Activated T-cell treated with anti-CD3 and anti-CD28 coated beads for 1 hour (primary cell): ENCODE data around the gene CIPC.

Source experiments
- DNase-seq: peaks from one replicate; pipeline ENCODE4 v3.0.0-alpha.2; 2020; ENCODE audit warnings: low read depth

CIPC gene

DNA sequence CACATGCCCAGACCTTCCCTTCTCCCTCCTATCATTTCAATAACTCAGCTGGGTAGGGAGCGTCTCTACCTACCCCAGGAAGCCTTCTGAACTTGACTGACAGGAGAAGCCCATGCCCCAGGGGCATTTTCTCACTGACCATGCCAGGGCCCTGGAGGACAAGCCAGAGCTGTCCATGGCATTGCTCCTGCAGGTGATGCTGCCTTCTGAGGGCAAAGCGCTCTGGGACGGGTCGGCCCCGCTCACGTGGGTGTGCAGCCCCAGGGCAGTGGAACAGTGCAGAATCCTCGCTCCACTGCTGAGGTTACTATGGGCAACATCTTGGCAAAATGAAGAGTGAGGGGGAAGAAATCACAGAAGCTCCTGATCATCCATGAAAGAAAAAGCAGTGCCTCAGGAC lies 28.5 kb upstream of the CIPC start:
- DNase-seq, result no peak

DNA sequence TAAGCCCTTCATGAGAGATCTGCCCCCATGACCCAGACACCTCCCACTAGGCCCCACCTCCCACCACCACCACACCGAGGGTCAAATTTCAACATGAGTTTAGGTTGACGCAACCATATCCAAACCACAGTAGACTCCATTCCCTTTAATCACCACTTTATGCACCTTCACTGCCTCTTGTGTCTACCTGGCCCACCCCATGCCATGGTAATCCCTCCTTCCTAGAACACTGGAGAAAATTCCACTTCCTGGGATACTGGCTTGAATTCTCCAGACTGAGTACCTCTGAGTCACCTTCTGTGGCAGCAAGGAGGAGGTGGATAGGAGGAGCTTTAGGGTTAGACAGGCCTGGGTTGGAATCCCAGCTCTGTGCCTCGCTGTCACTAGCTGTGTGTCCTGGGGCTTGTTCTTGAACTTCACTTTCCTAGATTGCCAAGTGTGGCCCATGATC lies 26.1 kb upstream of the CIPC start:
- DNase-seq, result no peak

DNA sequence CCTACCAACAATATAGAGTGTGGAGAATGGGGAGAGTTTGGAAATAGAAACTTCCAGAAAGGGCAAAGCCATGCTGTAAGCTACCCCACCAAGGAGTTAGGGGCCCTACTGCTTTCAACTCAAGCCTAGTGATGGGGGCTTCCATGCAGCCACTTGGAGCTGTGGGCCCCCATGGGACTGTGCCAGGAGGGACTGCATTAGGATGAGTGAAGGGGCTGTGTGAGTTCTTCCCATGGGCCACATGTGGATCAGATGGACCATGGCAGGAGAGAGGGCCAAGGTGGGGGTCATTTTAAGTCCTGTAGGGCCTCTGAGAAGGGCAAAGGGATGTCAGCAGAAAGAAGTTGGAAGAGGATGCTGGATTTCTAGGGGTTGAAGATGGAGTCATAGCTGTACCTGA lies 23.1 kb upstream of the CIPC start:
- no peak for DNase-seq

DNA sequence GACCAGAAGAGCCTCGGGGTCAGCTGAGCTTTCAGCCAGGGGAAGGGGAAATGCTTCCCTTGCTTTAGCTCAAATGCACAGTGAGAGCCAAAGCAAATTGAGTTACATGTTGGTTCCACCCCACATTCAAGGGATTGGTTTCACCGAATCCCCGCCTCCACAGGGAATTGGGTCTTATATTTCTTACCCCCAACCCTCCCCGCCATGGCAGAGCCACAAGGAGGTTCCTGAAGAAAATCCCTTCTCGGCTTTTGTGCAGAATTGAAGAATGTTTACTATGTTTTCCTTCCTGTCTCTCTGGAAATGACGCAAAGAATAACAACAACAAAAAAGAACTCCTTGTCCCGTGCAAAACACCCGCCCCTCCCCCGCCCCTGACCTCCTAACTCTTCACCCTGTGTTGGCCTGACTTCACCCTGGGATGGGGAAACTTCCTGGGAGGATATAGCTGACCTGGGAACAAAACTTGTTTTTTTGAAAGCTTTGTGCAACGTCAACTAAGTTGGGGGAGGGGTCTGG lies 21.9 kb upstream of the CIPC start:
- DNase-seq, result no peak

DNA sequence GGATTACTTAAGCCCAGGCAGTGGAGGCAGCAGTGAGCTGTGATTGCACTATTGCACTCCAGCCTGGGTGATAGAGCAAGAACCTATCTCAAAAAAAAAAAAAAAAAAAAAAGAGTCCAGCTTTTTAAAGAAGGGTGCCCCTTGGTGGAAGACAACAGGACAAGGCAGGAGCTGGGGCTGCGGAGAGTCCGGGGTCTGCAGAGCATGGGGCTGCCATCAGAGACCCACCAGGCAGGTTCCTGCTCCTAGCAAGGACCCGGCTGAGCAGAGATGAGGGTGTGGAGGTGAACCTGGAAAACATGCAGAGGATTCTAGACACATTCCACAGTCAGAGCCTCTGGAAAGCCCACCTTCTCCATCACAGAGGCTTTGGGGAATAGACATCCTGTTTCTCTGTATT lies 21.0 kb upstream of the CIPC start:
- DNase-seq, result no peak

DNA sequence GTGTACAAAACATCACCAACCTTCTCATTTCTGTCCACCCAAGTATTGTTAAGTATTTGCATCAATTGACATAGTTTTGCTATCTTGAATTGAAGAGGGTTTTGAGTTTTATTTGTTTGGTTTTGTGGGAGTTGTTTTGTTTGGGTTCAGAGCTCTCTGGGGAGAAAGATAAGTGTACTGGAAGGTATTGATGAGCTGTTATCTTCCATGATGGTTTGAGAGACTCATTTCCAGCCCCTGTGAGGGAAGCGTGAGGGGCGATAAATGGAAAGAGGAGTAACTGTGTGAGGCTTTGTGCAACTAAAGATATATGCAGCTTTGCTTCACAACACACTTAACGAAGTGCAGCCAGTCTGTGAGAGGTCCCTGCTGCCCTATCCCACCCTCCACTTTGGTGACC lies 15.7 kb upstream of the CIPC start:
- no peak for DNase-seq

DNA sequence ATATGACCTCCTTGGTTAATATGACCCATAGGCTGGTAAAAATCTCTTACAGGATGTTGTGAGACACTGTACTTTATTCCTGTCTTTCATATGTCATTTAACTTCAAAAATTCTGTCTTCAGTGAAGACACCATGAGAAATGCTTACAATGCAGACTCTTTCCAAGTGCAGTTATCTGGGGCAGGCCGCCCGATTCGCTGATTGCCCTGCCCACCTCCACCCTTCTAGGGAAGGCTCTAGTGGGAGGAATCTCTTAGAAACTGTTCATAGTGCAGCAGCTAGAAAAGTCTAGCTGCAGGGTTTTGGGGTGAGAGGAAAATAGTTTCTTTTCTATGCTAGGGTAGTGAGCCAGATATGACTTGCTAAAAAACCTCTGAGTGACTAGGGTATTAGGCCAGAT lies 15.0 kb upstream of the CIPC start:
- DNase-seq, result no peak

DNA sequence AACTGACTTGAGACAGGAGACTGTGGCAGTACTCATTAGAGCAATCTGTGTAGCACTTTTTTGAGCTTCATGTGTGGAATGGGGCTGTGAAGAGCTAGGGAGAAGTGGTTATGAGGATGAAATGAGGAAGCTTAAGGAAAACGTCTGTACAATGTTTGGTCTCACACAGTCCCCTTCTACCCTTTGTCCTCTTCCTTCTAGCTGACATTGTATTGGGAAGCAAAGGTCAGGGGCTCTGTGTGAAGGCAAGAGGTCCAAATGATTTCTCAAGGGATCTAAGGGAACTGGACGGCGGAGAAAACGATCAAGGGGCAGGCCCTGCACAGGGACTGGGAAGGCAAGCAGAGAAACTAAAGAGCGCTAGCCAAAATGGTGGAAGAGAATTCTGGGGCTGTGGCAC lies 13.1 kb upstream of the CIPC start:
- DNase-seq, result no peak

DNA sequence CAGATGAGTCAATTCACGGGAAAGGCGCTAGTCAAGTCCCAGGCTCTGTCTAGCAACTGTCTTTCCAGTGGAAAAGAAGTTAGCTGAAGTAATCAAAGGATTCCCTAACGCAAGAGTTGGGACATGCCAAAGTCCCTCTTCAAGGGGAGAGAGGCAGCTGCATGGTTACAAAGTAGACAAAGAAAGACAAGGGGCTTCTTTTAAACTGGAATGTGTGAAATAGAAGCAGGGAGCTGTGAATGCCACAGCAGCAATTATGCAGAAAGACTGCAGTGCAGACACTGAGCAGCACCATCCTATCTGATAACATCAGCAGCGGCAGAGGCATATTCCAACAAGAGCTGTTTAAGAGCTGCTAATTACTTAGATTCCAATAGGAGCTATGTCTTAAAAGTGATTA lies 12.5 kb upstream of the CIPC start:
- no peak for DNase-seq

DNA sequence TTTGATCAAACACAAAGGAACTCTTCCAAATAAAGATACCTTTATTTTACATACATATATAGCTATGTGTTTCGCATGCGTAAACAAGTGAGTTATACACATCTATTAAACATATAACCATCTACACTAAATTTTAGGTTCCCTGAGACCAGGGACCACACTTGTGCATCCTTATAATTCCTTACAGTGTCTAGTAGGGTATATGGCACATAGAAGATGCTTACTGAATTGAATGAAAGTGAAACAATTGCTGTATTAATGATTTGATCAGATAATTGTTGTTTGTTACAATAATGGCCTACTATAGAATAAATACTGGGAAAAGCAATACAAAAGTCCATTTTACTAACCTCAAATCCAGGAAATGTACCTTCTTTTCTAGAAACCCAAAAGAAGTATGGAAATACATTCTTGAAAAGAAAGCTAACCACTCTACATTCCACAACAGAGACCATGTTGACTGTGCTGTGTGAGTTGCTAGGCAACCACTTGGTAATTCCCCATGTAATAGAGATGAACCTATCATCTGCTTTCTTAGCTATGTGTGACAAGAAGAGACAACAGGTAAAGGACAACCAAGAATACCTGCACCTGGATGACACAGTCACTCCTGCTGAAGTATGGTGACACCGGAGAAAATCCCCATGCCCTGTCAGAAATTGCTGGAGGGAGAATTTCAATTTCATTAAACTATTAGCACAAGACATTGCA lies 11.9 kb upstream of the CIPC start:
- DNase-seq, result no peak

DNA sequence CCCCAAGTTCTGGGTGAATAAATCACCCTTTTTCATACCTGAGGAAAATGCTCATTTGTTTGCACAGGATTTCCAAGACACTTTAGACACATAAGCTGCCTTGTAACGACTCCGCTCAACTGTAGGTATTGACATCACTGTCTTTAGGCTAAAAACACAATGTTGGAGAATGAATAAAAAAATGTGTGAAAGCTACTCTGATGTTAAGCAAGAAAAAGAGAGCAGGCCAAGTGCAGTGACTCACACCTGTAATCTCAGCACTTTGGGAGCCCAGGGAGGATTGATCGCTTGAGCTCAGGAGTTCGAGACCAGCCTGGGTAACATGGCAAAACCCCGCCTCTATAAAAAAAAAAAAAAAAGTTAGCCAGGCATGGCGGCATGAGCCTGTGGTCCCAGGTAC lies 11.1 kb upstream of the CIPC start:
- no peak for DNase-seq

DNA sequence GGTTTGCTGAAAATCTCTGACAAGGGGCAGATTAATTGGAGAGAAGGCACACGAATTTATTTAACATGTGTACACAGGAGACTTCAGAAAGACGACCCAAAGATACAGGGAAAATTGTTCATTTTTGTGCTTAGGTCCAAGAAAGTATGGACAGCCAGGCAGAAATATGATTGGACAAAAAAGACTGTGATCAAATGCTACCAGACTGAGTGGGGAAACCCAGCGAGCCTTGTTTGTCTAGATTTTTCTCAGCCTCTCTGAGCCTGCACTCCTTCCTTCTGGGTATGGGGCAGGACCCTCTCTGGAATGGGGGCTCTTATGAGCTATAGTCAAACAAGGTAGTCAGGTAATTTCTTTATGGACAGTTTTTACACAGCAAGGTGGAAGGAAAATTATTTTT lies 10.4 kb upstream of the CIPC start:
- DNase-seq, result no peak

DNA sequence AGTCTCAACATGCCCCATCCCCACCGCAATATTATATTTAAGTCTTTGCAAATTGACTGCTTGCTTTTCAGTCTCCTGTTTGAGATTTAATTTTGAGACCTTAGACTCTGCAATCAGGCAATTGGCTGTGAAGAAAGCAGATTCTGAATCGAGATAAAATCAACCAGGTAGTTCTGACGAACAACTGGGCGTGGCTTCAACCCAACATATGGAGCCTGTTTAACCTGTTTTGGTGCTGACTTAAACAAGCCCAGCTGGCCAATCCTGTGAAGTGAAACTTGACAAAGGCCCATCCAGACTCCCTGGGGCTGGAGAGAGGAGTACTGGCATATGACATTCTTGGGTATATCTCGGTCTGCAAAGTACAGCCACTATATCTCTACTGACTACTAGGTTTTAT lies 9.8 kb upstream of the CIPC start:
- no peak for DNase-seq

DNA sequence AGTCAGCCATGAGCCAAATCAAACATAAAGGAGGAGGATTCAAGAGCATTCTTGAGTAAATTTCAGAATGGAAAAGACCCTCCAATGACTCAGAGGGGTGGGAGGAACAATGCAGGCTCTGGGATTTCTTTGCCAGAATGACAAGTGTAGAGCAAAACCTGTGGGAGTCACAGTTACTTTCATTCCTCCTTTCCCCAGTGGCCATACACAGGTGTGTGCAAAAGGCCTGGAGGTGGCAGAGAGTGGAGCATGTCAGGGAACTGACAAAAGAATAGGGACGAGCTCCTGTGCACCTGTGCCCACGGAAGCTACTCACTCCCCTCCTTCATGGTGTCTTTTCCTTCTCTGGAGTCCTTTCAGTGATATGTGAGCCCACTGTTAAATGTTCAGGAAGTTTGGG lies 9.4 kb upstream of the CIPC start:
- no peak for DNase-seq

DNA sequence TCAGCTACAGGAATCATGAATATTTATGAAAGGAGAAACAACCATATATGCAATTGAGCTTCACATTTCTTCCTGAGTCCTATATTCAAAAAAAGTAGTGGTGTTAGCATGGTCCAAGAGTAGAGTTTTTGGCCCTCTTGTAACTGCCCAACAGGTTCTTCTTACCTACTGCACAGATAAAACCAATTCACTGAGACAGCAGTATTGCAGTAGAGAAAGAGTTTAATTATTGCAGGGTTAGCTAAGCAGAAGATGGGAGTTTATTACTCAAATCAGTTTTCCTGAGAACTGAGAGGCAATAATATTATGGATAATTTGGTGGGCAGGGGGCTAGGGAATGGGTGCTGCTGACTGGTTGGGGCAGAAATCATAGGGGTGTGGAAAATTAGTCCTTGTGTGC lies 6.5 kb upstream of the CIPC start:
- no peak for DNase-seq

DNA sequence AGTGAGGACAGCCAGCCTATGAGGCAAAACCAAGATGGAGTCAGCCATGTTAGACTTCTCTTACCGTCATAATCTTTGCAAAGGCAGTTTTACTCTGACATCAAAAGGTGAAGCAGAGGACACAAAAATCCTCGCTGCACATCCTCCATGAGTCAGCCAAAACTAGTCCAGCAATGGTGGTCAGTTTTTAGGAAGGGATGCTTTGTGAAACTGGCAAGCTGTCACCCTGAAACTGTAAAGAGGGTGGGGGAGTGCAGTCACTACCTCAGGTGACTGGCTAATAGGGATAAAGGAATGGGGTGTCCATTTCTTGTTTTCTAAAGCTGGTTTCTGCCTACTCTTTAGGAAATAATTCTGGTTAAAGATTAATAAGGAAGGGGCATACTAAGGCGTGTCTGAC lies 5.4 kb upstream of the CIPC start:
- no peak for DNase-seq

DNA sequence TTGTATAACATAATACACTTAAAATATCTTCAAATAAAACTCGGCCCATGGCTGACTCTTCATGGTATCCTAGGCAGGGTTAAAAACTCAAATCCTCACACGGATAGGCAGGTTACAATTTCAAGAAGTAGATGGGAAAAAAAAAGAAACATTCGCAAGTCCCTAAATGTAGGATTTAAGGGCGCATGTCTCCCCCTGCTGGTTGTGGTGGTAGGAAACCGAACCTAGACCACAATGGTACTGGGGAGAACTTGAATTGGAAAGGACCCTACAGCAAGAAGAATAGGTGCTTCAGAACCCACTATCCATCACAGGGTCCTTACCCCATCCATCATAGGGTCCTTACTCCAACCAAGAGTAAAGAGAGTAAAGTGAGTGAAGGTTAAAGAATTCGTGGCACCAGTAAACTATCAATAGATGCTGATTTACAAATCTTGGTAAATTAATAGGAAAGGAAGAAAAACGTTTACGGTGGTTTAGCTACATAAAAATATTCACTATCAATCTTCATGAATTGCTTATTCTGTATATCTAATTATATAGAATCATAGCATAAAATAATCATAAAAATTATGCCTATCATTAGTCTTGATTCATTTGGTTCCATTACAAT lies 3.3 kb upstream of the CIPC start:
- DNase-seq, result peak; percentile 74

DNA sequence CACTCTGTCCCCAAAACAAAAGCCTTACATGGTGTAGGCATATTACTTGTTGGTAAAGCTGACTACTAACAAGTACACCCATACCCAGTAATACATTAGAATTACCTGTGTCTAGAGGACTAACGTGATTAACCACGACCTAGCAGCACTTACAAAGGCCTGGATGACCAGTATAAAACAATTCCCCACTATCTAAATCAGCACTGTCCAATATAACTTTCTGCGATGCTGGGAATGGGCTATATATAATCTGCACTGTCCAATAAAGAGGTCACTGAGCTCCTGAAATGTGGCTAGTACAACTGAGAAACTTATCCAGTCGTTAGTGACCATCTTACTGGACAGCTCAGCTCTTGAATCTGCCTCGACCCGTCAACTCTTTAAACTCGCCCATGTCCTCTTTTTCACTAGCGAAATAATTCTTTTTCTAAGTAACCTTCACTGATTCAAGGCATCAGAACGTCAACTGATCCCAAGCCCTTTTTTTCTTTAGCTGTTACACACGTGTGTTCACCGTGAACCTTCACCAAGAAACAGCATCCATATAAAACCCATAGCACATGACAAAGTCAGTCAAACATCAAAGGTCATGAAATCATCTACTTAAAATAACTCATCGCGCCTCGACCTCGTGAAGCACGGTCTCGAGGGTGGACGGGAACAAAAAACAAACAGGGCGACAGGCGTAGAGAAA lies 905 bp upstream of the CIPC start:
- DNase-seq, result no peak

DNA sequence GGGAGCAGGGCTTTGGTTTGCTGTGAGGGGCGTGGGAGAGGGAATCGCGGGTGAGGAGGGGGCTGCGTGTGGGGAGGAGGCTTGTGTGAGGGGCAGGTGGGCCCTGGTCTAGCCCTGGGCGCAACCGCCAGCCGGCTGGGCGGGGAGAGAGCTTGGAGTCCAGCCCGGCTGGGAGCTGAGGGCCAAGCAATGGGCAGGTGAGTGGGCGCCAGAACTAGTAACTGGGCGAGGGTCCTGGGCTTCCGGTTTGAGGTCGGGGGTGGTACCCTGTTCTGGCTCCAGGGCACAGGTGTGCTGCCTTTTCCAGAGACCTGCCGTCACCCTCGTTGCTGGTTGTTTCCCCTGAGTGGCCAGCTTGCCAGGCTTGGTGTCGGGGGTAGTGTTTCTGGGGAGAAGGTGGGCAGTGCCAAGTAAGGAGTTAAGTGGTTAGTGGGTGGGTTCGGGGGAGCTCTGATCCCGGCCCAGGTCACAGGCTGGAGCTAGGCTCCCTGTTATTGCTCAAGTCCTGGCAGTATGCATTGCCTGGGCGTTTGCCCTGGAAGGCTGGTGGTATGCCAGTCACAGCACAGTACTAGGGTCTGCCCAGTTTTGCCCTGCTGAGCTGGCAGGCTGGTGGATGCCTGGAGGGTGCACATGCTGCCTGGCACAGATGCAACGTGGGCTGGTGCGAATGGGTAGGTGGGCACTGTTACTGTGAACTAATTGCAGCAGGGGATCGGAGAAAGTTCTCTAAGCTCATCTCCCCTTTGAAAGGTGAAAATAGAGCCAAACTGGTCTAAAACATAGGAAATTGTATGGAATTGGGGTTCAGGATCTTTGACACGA lies 683 bp downstream of the CIPC start:
- DNase-seq, result no peak

DNA sequence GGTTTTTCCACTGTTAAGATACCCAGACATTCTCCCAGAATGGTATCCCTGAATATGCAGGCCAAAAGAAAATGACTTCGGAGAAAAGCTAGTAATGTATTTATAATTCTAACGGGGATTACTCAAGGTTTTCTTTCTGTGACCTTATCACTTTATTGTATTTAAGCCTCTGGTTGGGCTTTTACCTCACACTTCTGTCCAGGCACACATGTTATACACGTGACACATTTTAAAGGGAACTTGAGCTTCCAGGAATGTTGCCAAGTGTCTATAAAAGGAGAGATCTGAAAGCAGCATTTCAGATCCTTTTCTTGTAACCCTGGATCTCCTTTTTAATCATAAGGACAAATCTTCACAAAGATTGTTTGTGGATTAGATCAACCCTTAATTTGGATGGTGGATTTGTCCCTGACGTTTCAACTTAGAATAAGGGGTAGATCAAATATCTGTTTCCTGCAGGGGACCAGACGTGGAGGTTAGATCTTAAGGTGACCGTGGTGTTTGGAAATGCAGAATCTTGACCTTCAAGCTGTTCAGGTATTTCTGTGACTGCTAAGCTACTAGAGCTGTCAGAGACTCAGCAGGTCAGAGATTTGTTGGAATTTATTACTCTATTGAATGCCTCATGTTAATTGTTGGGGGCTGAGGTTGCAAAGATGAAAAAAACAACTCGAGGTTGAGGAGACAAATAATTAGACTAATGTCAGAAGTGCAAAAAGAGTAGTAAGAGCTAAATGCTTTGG lies 1.5 kb downstream of the CIPC start:
- DNase-seq, result no peak

DNA sequence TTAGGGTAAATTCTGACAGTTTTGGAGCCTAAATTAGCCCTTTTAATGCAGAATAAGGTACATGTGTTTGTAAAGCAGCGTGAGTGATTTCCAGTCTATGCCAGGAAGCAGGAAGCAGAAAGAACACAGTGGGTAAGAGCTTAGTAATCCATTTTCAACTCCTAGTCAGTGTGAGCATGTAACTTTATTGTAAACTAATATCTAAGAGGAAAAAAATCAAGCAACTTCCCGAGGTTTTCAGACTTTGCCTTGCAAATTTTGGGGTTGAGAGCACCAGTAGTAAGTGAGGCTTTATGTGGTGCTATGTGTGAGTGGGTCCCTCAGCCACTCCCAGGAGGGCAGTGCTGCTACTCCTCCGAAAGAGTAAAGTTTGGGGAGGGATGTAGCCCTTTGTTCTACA lies 2.9 kb downstream of the CIPC start:
- no peak for DNase-seq

DNA sequence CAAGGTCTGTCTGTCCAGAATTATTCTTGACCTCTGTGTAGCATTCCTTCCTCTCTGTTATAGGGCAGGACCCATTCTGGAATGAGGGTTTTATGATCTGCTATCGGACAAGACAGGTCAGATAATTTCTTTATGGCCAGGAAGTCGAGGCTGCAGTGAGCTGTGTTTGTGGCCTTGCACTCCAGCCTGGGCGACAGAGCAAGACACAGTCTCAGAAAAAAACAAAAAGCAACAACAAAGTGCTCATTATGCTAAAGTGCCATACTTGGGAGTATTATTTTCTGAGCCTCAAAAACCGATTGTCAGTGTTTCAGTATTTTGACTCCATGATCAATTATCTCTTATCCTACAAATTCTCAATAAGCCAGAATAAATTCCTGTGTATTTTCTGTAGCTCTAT lies 4.1 kb downstream of the CIPC start:
- DNase-seq, result no peak
